HL-60 (cell line): ENCODE measurements around the gene LELP1.

Experiments used
- DNase-seq, 2 experiments: peaks; one replicate each; pipeline ENCODE4 v3.0.0-alpha.2; 2010 to 2020; ENCODE audit warnings: low read depth in 1 of 2, low spot score in 1 of 2
- H3K27ac ChIP-seq: fragments of 250-450 bp; sonication (Bioruptor Pico); replicated peaks from 2 replicates; pipeline ENCODE4 v1.5.1; 2020; ENCODE audit warnings: mild to moderate bottlenecking, moderate library complexity
- H3K27me3 ChIP-seq: fragments of 250-450 bp; sonication (Bioruptor Pico); 2 replicates; pipeline ENCODE4 v1.5.1; 2021; ENCODE audit warnings: mild to moderate bottlenecking, moderate library complexity; ENCODE audit not compliant: insufficient read depth, poor library complexity, severe bottlenecking
- H3K4me3 ChIP-seq: replicated peaks from 2 replicates; pipeline ENCODE4 v1.5.1; 2011; ENCODE audit warnings: mild to moderate bottlenecking, control low read depth, low read length; ENCODE audit not compliant: insufficient read depth
- CTCF ChIP-seq: IDR thresholded peaks from one replicate; pipeline ENCODE4 v1.5.1; 2011; ENCODE audit warnings: low read length, control low read depth, inconsistent platforms; ENCODE audit not compliant: insufficient read depth
- GABPA ChIP-seq: IDR thresholded peaks from 2 replicates; pipeline ENCODE4 v1.6.1; 2012; ENCODE audit warnings: low read depth
- POLR2AphosphoS5 ChIP-seq: IDR thresholded peaks from 2 replicates; pipeline ENCODE4 v1.6.1; 2012; ENCODE audit warnings: low read depth
- REST ChIP-seq: IDR thresholded peaks from 2 replicates; pipeline ENCODE4 v1.6.1; 2012; ENCODE audit warnings: low read depth; ENCODE audit not compliant: insufficient replicate concordance
- SPI1 ChIP-seq: IDR thresholded peaks from 2 replicates; pipeline ENCODE4 v1.6.1; 2012; ENCODE audit warnings: low read depth, mild to moderate bottlenecking, borderline replicate concordance

The LELP1 gene

GRCh38 chr1:153210206-153210605 is 7.0 kb downstream of the LELP1 start:
- Histone ChIP-seq H3K27ac (no peak overlapping the region), H3K4me3 (no peak overlapping the region), H3K27me3 (peaks cover 4% of the 10 kb centered on the region)
- TF ChIP-seq POLR2AphosphoS5 (no peak), REST (no peak), SPI1 (no peak), GABPA (no peak), CTCF (no peak)
- no peak for DNase-seq

- DNase-seq = no peak
- Histone ChIP-seq H3K4me3 (no peak overlapping the region), H3K27me3 (peaks cover 4% of the 10 kb centered on the region), H3K27ac (no peak overlapping the region)
- TF ChIP-seq POLR2AphosphoS5 (no peak), REST (no peak), GABPA (no peak), SPI1 (no peak), CTCF (no peak)
Observed at GRCh38 chr1:153212201-153212600, 9.0 kb downstream of the LELP1 start.

GRCh38 chr1:153213519-153213918 is 10.3 kb downstream of the LELP1 start:
- no peak overlapping the region for H3K27ac ChIP-seq
- H3K27me3 ChIP-seq = peaks cover 4% of the 10 kb centered on the region
- DNase-seq = no peak
- no peak for TF ChIP-seq POLR2AphosphoS5
- no peak overlapping the region for H3K4me3 ChIP-seq

- Histone ChIP-seq H3K4me3 (no peak within 1 kb of the TSS), H3K27ac (no peak within 1 kb of the TSS)
Observed at GRCh38 chr1:153217212-153217611, 14.0 kb downstream of the LELP1 start, which contains the start of gene PRR9. Gene PRR9, plus strand, starts transcription at chr1:153217584. Its CDS starts 561 bp downstream, at chr1:153218145.

GRCh38 chr1:153217744-153218416 is 14.7 kb downstream of the LELP1 start:
- no peak for DNase-seq
- TF ChIP-seq POLR2AphosphoS5 (no peak), SPI1 (no peak), CTCF (no peak), GABPA (no peak), REST (no peak)
- no peaks in the 10 kb centered on the region for H3K27me3 ChIP-seq
- no peak overlapping the region for H3K27ac ChIP-seq
- no peak overlapping the region for H3K4me3 ChIP-seq

More at GRCh38 chr1:153217212-153217611, 14.0 kb downstream of the LELP1 start, which contains the start of gene PRR9:
- no peak for DNase-seq
- no peaks in the 10 kb centered on the region for H3K27me3 ChIP-seq
- no peak for TF ChIP-seq GABPA
